IMR-90 (cell line): ENCODE measurements around the gene LDLRAD3. TPM values are rescaled to one million over a fixed set of nuclear protein-coding genes. Genes with fewer than 3 reads are reported as not detected.

Source experiments
- ATAC-seq: fragments of 200-7000 bp; cut with Tn5 transposase; 2 replicates; pipeline ENCODE4 v1.9.1; 2020; ENCODE audit warnings: low read depth, mild to moderate bottlenecking, moderate library complexity
- BruUV-seq: library from RNA; stranded (reverse); fragments of 400-500 nt; replicated peaks from 2 replicates; lab custom pipeline; 2021; lab: Mats Ljungman, UMichigan
- CTCF ChIA-PET: fragments of 300-600 bp; formaldehyde crosslinking; extraction: SDS; loops from one replicate; lab custom pipeline; 2021; ENCODE audit warnings: antibody characterized with exemption; lab: Yijun Ruan, JAX
- POLR2A ChIA-PET: fragments of 300-600 bp; sonication (Branson Sonifier 250); formaldehyde crosslinking; loops from one replicate; lab custom pipeline; 2022; ENCODE audit warnings: antibody characterized with exemption; ENCODE audit not compliant: unreplicated experiment; lab: Charles Lee
- DNase-seq: peaks from one replicate; pipeline ENCODE4 v3.0.0; 2013
- H2AFZ ChIP-seq: replicated peaks from 2 replicates; pipeline ENCODE3; 2013; ENCODE audit warnings: low read length, mild to moderate bottlenecking; ENCODE audit not compliant: poor library complexity
- H2AK5ac ChIP-seq: 2 replicates; pipeline ENCODE4 v1.6.1; 2013; ENCODE audit warnings: low read depth, low read length, inconsistent platforms
- H2AK9ac ChIP-seq: replicated peaks from 2 replicates; pipeline ENCODE3; 2013; ENCODE audit warnings: mild to moderate bottlenecking, low read depth, low read length, moderate library complexity; ENCODE audit not compliant: poor library complexity
- H2BK120ac ChIP-seq: 2 replicates; pipeline ENCODE4 v1.6.1; 2013; ENCODE audit warnings: low read depth, low read length, inconsistent platforms
- H2BK15ac ChIP-seq: 3 replicates; pipeline ENCODE4 v1.6.1; 2013; ENCODE audit warnings: low read depth, low read length, inconsistent platforms
- H2BK20ac ChIP-seq: 2 replicates; pipeline ENCODE4 v1.6.1; 2013; ENCODE audit warnings: low read depth, mild to moderate bottlenecking, inconsistent platforms, low read length, moderate library complexity
- H2BK5ac ChIP-seq: 2 replicates; pipeline ENCODE4 v1.6.1; 2013; ENCODE audit warnings: mild to moderate bottlenecking, low read depth, low read length, inconsistent platforms; ENCODE audit not compliant: poor library complexity, severe bottlenecking
- H3K14ac ChIP-seq: replicated peaks from 2 replicates; pipeline ENCODE4 v1.6.1; 2013; ENCODE audit warnings: low read depth, low read length, inconsistent platforms
- H3K18ac ChIP-seq: 2 replicates; pipeline ENCODE4 v1.6.1; 2013; ENCODE audit warnings: low read depth, low read length, control low read depth
- H3K23ac ChIP-seq: 2 replicates; pipeline ENCODE4 v1.6.1; 2013; ENCODE audit warnings: low read depth, low read length, inconsistent platforms
- H3K27ac ChIP-seq: 2 replicates; pipeline ENCODE4 v1.5.1; 2013; ENCODE audit warnings: mild to moderate bottlenecking, control low read depth, low read length; ENCODE audit not compliant: insufficient read depth
- H3K27me3 ChIP-seq: 2 replicates; pipeline ENCODE4 v1.6.1; 2013; ENCODE audit warnings: low read length; ENCODE audit not compliant: control insufficient read depth, insufficient read depth
- H3K36me3 ChIP-seq: 2 replicates; pipeline ENCODE4 v1.6.1; 2013; ENCODE audit warnings: low read length, mixed read lengths; ENCODE audit not compliant: control insufficient read depth, insufficient read depth
- H3K4ac ChIP-seq: 2 replicates; pipeline ENCODE4 v1.6.1; 2013; ENCODE audit warnings: low read depth, low read length, inconsistent platforms
- H3K4me1 ChIP-seq: 2 replicates; pipeline ENCODE4 v1.6.1; 2013; ENCODE audit warnings: low read length, mixed read lengths; ENCODE audit not compliant: control insufficient read depth, insufficient read depth
- H3K4me2 ChIP-seq: 2 replicates; pipeline ENCODE4 v1.6.1; 2013; ENCODE audit warnings: low read depth, mild to moderate bottlenecking, control low read depth, low read length, moderate library complexity
- H3K4me3 ChIP-seq: 2 replicates; pipeline ENCODE4 v1.5.1; 2013; ENCODE audit warnings: low read depth, mild to moderate bottlenecking, control low read depth, low read length, moderate library complexity; ENCODE audit not compliant: insufficient read depth
- H3K56ac ChIP-seq: 2 replicates; pipeline ENCODE4 v1.6.1; 2013; ENCODE audit warnings: low read length, inconsistent platforms; ENCODE audit not compliant: insufficient read depth; ENCODE audit errors: extremely low read depth
- H3K79me1 ChIP-seq, 2 experiments: 2 replicates each; pipeline ENCODE4 v1.6.1; 2013; ENCODE audit warnings: low read length in 2 of 2, inconsistent platforms in 1 of 2, low read depth in 1 of 2
- H3K9ac ChIP-seq: 2 replicates; pipeline ENCODE4 v1.6.1; 2013; ENCODE audit warnings: low read depth, low read length, control low read depth
- H3K9me1 ChIP-seq: 2 replicates; pipeline ENCODE4 v1.6.1; 2013; ENCODE audit warnings: low read length, inconsistent platforms; ENCODE audit not compliant: insufficient read depth
- H3K9me3 ChIP-seq: 2 replicates; pipeline ENCODE4 v1.6.1; 2013; ENCODE audit warnings: low read length; ENCODE audit not compliant: control insufficient read depth, insufficient read depth
- H4K20me1 ChIP-seq: 2 replicates; pipeline ENCODE4 v1.6.1; 2013; ENCODE audit warnings: low read length, inconsistent platforms; ENCODE audit not compliant: insufficient read depth
- H4K5ac ChIP-seq: 2 replicates; pipeline ENCODE4 v1.6.1; 2013; ENCODE audit warnings: mild to moderate bottlenecking, low read depth, low read length, control low read depth
- H4K8ac ChIP-seq, 2 experiments: 2 replicates each; pipeline ENCODE4 v1.6.1; 2013; ENCODE audit warnings: low read depth in 2 of 2, low read length in 2 of 2, control low read depth in 1 of 2, inconsistent platforms in 1 of 2
- H4K91ac ChIP-seq: 2 replicates; pipeline ENCODE4 v1.6.1; 2013; ENCODE audit warnings: low read depth, low read length, inconsistent platforms; ENCODE audit not compliant: insufficient read depth
- CEBPB ChIP-seq: IDR thresholded peaks from 2 replicates; pipeline ENCODE4 v1.6.1; 2012; ENCODE audit warnings: low read depth, low read length, improper control_type of control experiment
- FOS ChIP-seq: fragments of 150-350 bp; IDR thresholded peaks from 2 replicates; pipeline ENCODE4 v1.6.1; 2016; ENCODE audit warnings: low read depth, low read length
- MAZ ChIP-seq: IDR thresholded peaks from 2 replicates; pipeline ENCODE4 v1.6.1; 2012; ENCODE audit warnings: low read depth, mild to moderate bottlenecking, low read length, improper control_type of control experiment, moderate library complexity, borderline replicate concordance
- MXI1 ChIP-seq: IDR thresholded peaks from 2 replicates; pipeline ENCODE4 v1.6.1; 2012; ENCODE audit warnings: low read depth, mild to moderate bottlenecking, low read length, moderate library complexity, borderline replicate concordance
- WGBS, 2 experiments: methylation state at CpG; one replicate each; pipeline versions ENCODE4 v1.1.5 to v1.1.7; 2013; ENCODE audit warnings: missing lambda C conversion rate in 2 of 2; ENCODE audit not compliant: insufficient read length in 1 of 2; ENCODE audit errors: extremely low coverage in 2 of 2; 5-methylcytosine and 5-hydroxymethylcytosine counted together
- dilution Hi-C: fragments of 300-500 bp; cut with HindIII; formaldehyde crosslinking; loops from one replicate; pipeline ENCODE4 v1.14.3; 2018; ENCODE audit warnings: low sequenced_read_pairs; ENCODE audit not compliant: unreplicated experiment
- in situ Hi-C: fragments of 300-500 bp; cut with MboI; formaldehyde crosslinking; loops from 3 replicates; pipeline ENCODE4 v1.14.3; 2019; ENCODE audit warnings: low sequenced_read_pairs, inconsistent platforms, mixed read lengths
- intact Hi-C: fragments of 100-400 bp; cut with micrococcal nuclease; formaldehyde crosslinking; loops from 2 replicates; pipeline ENCODE4 v1.10.0; 2022
- polyA plus RNA-seq, 3 experiments: library from polyadenylated mRNA; depleted of rRNA; stranded (reverse); fragments of >200 nt; gene quantifications; 2 replicates each; pipeline ENCODE4 v1.2.3, GENCODE V29; 2012; ENCODE audit warnings: low replicate concordance in 1 of 3
- total RNA-seq: library from RNA; depleted of rRNA; stranded (reverse); fragments of >200 nt; gene quantifications from 2 replicates; pipeline ENCODE4 v1.2.3, GENCODE V29; 2012

Gene LDLRAD3
- total and polyA plus RNA-seq, 2 of the 4 experiments (the other 2 are of a cell fraction): 2.7 to 6.4 TPM

DNA sequence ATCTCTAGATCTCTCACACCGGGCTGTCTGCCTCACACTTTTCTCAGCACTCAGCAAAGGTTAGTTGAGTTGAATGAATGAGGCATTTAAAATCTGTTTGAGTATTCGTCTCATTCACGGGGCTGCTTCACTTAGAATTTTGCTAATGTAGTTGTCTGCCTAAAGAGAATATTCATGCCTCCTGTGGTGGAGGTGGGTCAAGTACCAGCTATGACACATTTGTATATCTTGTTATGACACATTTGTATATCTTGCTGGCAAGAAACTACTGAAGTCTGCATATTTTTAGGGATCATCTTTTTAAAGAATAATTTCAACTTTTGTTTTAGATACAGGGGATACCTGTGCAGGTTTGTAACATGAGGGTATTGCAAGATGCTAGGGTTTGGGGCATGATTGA, 43.1 kb downstream of the LDLRAD3 start:
- peaks cover 4 to 17% of the 10 kb centered on the region in 2 experiments for H3K79me1 ChIP-seq
- intact Hi-C loops: no loop called here
- H3K14ac ChIP-seq: no peak overlapping the region
- H3K9me3 ChIP-seq: no peaks in the 10 kb centered on the region
- no TSS peak for BruUV-seq
- peaks cover 4% of the 10 kb centered on the region for H3K9me1 ChIP-seq
- H2AK5ac ChIP-seq: no peak overlapping the region
- H3K23ac ChIP-seq: no peak overlapping the region
- H3K27me3 ChIP-seq: no peaks in the 10 kb centered on the region
- no peak overlapping the region for H3K18ac ChIP-seq
- no peak overlapping the region for H2BK5ac ChIP-seq
- no peak overlapping the region for H4K8ac ChIP-seq
- no peaks in the 10 kb centered on the region for H3K4me1 ChIP-seq
- H3K27ac ChIP-seq: no peak overlapping the region
- in situ Hi-C loops: no loop called here
- H2BK120ac ChIP-seq: no peak overlapping the region
- H3K4me3 ChIP-seq: no peak overlapping the region
- ChIA-PET CTCF (no interaction called here), POLR2A (no interaction called here)
- H2BK15ac ChIP-seq: no peak overlapping the region
- WGBS, 2 experiments: no CpG with 5 or more reads among the region's 3 CpGs
- no peak overlapping the region for H2AFZ ChIP-seq
- no peak overlapping the region for H3K9ac ChIP-seq
- no peak for TF ChIP-seq CEBPB
- no peak for TF ChIP-seq FOS
- TF ChIP-seq MXI1: no peak
- TF ChIP-seq MAZ: no peak
- ATAC-seq (0 out of 2 replicates have a peak, but pooled peaks have one; percentile 29), DNase-seq (peak; percentile 38)
- no peaks in the 10 kb centered on the region for H4K20me1 ChIP-seq
- H3K4me2 ChIP-seq: no peak overlapping the region
- dilution Hi-C loops: no loop called here
- H3K36me3 ChIP-seq: no peaks in the 10 kb centered on the region
- H3K4ac ChIP-seq: no peak overlapping the region
- H2AK9ac ChIP-seq: no peak overlapping the region
- no peak overlapping the region for H4K5ac ChIP-seq
- no peak overlapping the region for H4K91ac ChIP-seq
- H2BK20ac ChIP-seq: no peak overlapping the region
- H3K56ac ChIP-seq: no peak overlapping the region
